Measurements from ENCODE around the gene SMAD2.
"Not testable (repeated sequence)": the region's sequence is repeated elsewhere in the genome, so short reads cannot be mapped to it uniquely, and the experiment has no call there.

The SMAD2 gene

GRCh38 chr18:47767699-47768098 is 162.8 kb downstream of the SMAD2 start:
- TF ChIP-seq CTCF (IDR thresholded peaks at IDR 0.05; ENCODE audit: low read depth, low read length) = no peak
- H3K4me3 ChIP-seq (ENCODE audit: low read depth, low read length) = no peak overlapping the region

- not testable (repeated sequence) for H3K4me3 ChIP-seq (ENCODE audit: low read depth, low read length)
Measured at GRCh38 chr18:47767198-47767597, 163.3 kb downstream of the SMAD2 start.
